ENCODE results near the gene MYOZ3. TPM values are rescaled to one million over a fixed set of nuclear protein-coding genes. Genes with fewer than 3 reads are reported as not detected.

The MYOZ3 gene
- total RNA-seq, 1 experiment from 2014 or later = 0.10 TPM

DNA sequence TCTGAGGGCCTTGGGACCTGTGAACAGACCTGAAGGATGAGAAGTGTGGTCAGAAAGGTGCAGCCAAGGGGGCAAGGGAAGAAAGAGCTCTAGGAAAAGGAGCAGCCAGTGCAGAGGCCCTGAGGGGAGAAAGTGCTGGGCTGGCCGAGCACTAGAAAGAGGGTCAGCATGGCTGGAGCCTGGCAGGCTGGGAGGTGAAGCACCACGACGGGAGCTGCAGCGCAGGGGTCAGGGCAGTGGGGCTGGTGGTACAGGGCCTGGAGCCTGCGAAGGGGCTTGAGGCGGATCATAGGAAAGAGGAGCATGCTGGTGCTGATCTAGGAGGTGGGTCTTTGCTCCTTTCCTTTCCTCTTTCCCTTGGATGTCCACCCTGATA, 29.7 kb upstream of the MYOZ3 start:
- no peaks in the 10 kb centered on the region for H3K9me3 ChIP-seq (ENCODE audit: control insufficient read depth in 1 of 2, insufficient read depth in 1 of 2, low read depth in 1 of 2, low read length in 2 of 2)
- no peak overlapping the region for H2AFZ ChIP-seq (ENCODE audit: low read depth, low read length, poor library complexity, severe bottlenecking)
- intact Hi-C loops (cut with micrococcal nuclease) = no loop called here
- no peaks in the 10 kb centered on the region for H3K36me3 ChIP-seq (ENCODE audit: control insufficient read depth in 1 of 2, insufficient read depth in 2 of 2, low read length in 2 of 2)
- no peak overlapping the region for H3K27ac ChIP-seq (ENCODE audit: low read depth, low read length)
- H3K4me1 ChIP-seq (ENCODE audit: control insufficient read depth in 1 of 2, insufficient read depth in 2 of 2, low read length in 2 of 2) = peaks cover 23 to 45% of the 10 kb centered on the region in 2 experiments; a peak in 3 of 4 replicates
- H3K27me3 ChIP-seq (ENCODE audit: insufficient read depth, low read length) = no peaks in the 10 kb centered on the region
- no peak overlapping the region for H3K9ac ChIP-seq (ENCODE audit: low read length)
- RAD21 ChIA-PET (ENCODE audit: low non-redundant PET in 1 of 2, low total read pairs in 2 of 2, uncharacterized antibody in 2 of 2, unreplicated experiment in 2 of 2) = no interaction called here
- no TSS peak for BruUV-seq (replicated peaks)
- no peak for ATAC-seq
- no peak for DNase-seq (ENCODE audit: low read depth, low spot score)
- TF ChIP-seq FOSL1 (IDR thresholded peaks at IDR 0.05; ENCODE audit: low read depth) (no peak), POLR2AphosphoS5 (IDR thresholded peaks at IDR 0.05; ENCODE audit: low read depth, low read length) (no peak)
- H4K20me1 ChIP-seq (ENCODE audit: insufficient read depth) = no peaks in the 10 kb centered on the region
- no peaks in the 10 kb centered on the region for H3K9me2 ChIP-seq (ENCODE audit: insufficient read depth)
- CTCF ChIA-PET = interaction anchor here (0.6 kb wide), 1 partner anchor 11 kb away, joined by 3 read pairs; no protein-coding TSS in a partner anchor
- no peak overlapping the region for H3K4me3 ChIP-seq (replicated peaks in 1 of 2; ENCODE audit: low read depth in 1 of 2, low read length in 2 of 2)
- no peak overlapping the region for H3K4me2 ChIP-seq (ENCODE audit: low read length)
- no peaks in the 10 kb centered on the region for H3K79me2 ChIP-seq (ENCODE audit: insufficient read depth, low read length)
- POLR2A ChIA-PET = interaction anchor here (0.8 kb wide), 1 partner anchor 12 kb away, joined by 3 read pairs; no protein-coding TSS in a partner anchor

GRCh38 chr5:150632305-150633160, 28.5 kb upstream of the MYOZ3 start:
- Histone ChIP-seq H2AFZ (ENCODE audit: low read depth, low read length, poor library complexity, severe bottlenecking) (no peak overlapping the region), H3K9me3 (ENCODE audit: control insufficient read depth in 1 of 2, insufficient read depth in 1 of 2, low read depth in 1 of 2, low read length in 2 of 2) (no peaks in the 10 kb centered on the region), H3K9me2 (ENCODE audit: insufficient read depth) (no peaks in the 10 kb centered on the region), H3K4me3 (replicated peaks in 1 of 2; ENCODE audit: low read depth in 1 of 2, low read length in 2 of 2) (no peak overlapping the region), H3K79me2 (ENCODE audit: insufficient read depth, low read length) (no peaks in the 10 kb centered on the region), H3K4me1 (ENCODE audit: control insufficient read depth in 1 of 2, insufficient read depth in 2 of 2, low read length in 2 of 2) (peaks cover 35 to 51% of the 10 kb centered on the region in 2 experiments), H3K27ac (ENCODE audit: low read depth, low read length) (no peak overlapping the region), H4K20me1 (ENCODE audit: insufficient read depth) (no peaks in the 10 kb centered on the region), H3K27me3 (ENCODE audit: insufficient read depth, low read length) (no peaks in the 10 kb centered on the region), H3K4me2 (ENCODE audit: low read length) (peak overlapping the region; percentile 25; the same call in 1 of the 2 replicates), H3K9ac (ENCODE audit: low read length) (no peak overlapping the region), H3K36me3 (ENCODE audit: control insufficient read depth in 1 of 2, insufficient read depth in 2 of 2, low read length in 2 of 2) (no peaks in the 10 kb centered on the region)
- ChIA-PET POLR2A (interaction anchor here (0.8 kb wide), 1 partner anchor 10 kb away, joined by 3 read pairs; no protein-coding TSS in a partner anchor), RAD21 (ENCODE audit: low non-redundant PET in 1 of 2, low total read pairs in 2 of 2, uncharacterized antibody in 2 of 2, unreplicated experiment in 2 of 2) (no interaction called here), CTCF (no interaction called here)
- intact Hi-C loops (cut with micrococcal nuclease) = no loop called here
- no peak for DNase-seq (ENCODE audit: low read depth, low spot score)
- no TSS peak for BruUV-seq (replicated peaks)
- ATAC-seq = no peak
- TF ChIP-seq SRF (IDR thresholded peaks at IDR 0.05; ENCODE audit: low read depth) (no peak), EZH2phosphoT487 (IDR thresholded peaks at IDR 0.05; ENCODE audit: borderline replicate concordance) (no peak), CEBPB (IDR thresholded peaks at IDR 0.05; ENCODE audit: low read depth) (no peak), EGR1 (IDR thresholded peaks at IDR 0.05; ENCODE audit: low read depth) (no peak), EZH2 (IDR thresholded peaks at IDR 0.05) (no peak), SIN3A (IDR thresholded peaks at IDR 0.05; ENCODE audit: low read depth) (no peak), ZFX (IDR thresholded peaks at IDR 0.05) (no peak), POLR2AphosphoS5 (IDR thresholded peaks at IDR 0.05; ENCODE audit: low read depth, low read length) (no peak), ZNF274 (IDR thresholded peaks at IDR 0.05; ENCODE audit: low read depth, low read length) (no peak), ELF1 (IDR thresholded peaks at IDR 0.05; ENCODE audit: borderline replicate concordance, low read depth) (no peak), RAD21 (IDR thresholded peaks at IDR 0.05; ENCODE audit: low read depth) (no peak), SP1 (IDR thresholded peaks at IDR 0.05; ENCODE audit: low read depth) (no peak), JUND (IDR thresholded peaks at IDR 0.05) (no peak), ATF3 (IDR thresholded peaks at IDR 0.05) (no peak), TCF7L2 (IDR thresholded peaks at IDR 0.05; ENCODE audit: borderline replicate concordance, extremely low read depth, insufficient read depth, insufficient read length) (no peak)
- TF ChIP-seq, protein P1, sequence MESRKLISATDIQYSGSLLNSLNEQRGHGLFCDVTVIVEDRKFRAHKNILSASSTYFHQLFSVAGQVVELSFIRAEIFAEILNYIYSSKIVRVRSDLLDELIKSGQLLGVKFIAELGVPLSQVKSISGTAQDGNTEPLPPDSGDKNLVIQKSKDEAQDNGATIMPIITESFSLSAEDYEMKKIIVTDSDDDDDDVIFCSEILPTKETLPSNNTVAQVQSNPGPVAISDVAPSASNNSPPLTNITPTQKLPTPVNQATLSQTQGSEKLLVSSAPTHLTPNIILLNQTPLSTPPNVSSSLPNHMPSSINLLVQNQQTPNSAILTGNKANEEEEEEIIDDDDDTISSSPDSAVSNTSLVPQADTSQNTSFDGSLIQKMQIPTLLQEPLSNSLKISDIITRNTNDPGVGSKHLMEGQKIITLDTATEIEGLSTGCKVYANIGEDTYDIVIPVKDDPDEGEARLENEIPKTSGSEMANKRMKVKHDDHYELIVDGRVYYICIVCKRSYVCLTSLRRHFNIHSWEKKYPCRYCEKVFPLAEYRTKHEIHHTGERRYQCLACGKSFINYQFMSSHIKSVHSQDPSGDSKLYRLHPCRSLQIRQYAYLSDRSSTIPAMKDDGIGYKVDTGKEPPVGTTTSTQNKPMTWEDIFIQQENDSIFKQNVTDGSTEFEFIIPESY (IDR thresholded peaks at IDR 0.05; ENCODE audit: extremely low read depth, insufficient replicate concordance, low read length) = no peak

All from HCT116 (cell line).